Neutrophil (primary cell): ENCODE results near the gene DIABLO.
"Not testable (repeated sequence)": the region's sequence is repeated elsewhere in the genome, so short reads cannot be mapped to it uniquely, and the experiment has no call there.

Experiments used
- H3K27ac ChIP-seq: fragments of 200-600 bp; sonication (generic); 2 replicates; pipeline ENCODE4 v1.5.1; 2016; ENCODE audit warnings: mild to moderate bottlenecking, moderate library complexity
- H3K27me3 ChIP-seq: fragments of 200-600 bp; sonication (generic); 2 replicates; pipeline ENCODE4 v1.6.0; 2016; ENCODE audit warnings: mild to moderate bottlenecking
- H3K36me3 ChIP-seq: fragments of 200-600 bp; sonication (generic); 2 replicates; pipeline ENCODE4 v1.5.1; 2017
- H3K4me1 ChIP-seq, 2 experiments: fragments of 200-600 bp in 1 of 2; sonication (generic) in 1 of 2; 1 replicate in 1 of 2; 2 replicates in 1 of 2; pipeline versions ENCODE4 v1.5.1 to v1.6.1; 2013 to 2016; ENCODE audit warnings: low read depth in 1 of 2, low read length in 1 of 2, mild to moderate bottlenecking in 1 of 2, moderate library complexity in 1 of 2; ENCODE audit not compliant: control insufficient read depth in 1 of 2, insufficient read depth in 1 of 2
- H3K4me3 ChIP-seq, 2 experiments: fragments of 200-600 bp in 1 of 2; sonication (generic) in 1 of 2; 1 replicate in 1 of 2; 2 replicates in 1 of 2; pipeline ENCODE4 v1.5.1; 2013 to 2016; ENCODE audit warnings: low read depth in 1 of 2, low read length in 1 of 2, mild to moderate bottlenecking in 1 of 2, moderate library complexity in 1 of 2
- H3K9me3 ChIP-seq: fragments of 200-600 bp; sonication (generic); 2 replicates; pipeline ENCODE4 v1.5.1; 2016
- CTCF ChIP-seq: fragments of 200-600 bp; sonication (generic); IDR thresholded peaks from 2 replicates; pipeline ENCODE4 v1.5.1; 2016; ENCODE audit warnings: antibody characterized with exemption

The DIABLO gene

GRCh38 chr12:122203301-122204166, 22.3 kb downstream of the DIABLO start, which contains the start of gene B3GNT4:
Gene B3GNT4, plus strand, starts transcription at chr12:122203709. Its CDS starts 910 bp downstream, at chr12:122204619.
- TF ChIP-seq CTCF = no peak
- no peak within 1 kb of the TSS for H3K27ac ChIP-seq
- peak within 1 kb of the TSS; percentile 55 to 64 for H3K4me3 ChIP-seq
- H3K4me1 ChIP-seq = peaks cover 6 to 17% of the 10 kb centered on the region in 2 experiments
- H3K9me3 ChIP-seq = no peaks in the 10 kb centered on the region
- peaks cover 23% of the 10 kb centered on the region for H3K36me3 ChIP-seq
- H3K27me3 ChIP-seq = peaks cover 80% of the 10 kb centered on the region

GRCh38 chr12:122202811-122203210, 23.0 kb downstream of the DIABLO start:
- Histone ChIP-seq H3K4me3 (peak overlapping the region; percentile 55 to 64), H3K36me3 (peaks cover 16% of the 10 kb centered on the region), H3K27me3 (peaks cover 86% of the 10 kb centered on the region), H3K4me1 (peaks cover 6 to 17% of the 10 kb centered on the region in 2 experiments)
- not testable (repeated sequence) for H3K9me3 ChIP-seq, H3K27ac ChIP-seq

- H3K27ac ChIP-seq = no peak overlapping the region
- H3K4me1 ChIP-seq = peaks cover 6 to 17% of the 10 kb centered on the region in 2 experiments
- H3K4me3 ChIP-seq = no peak overlapping the region
- peaks cover 94% of the 10 kb centered on the region for H3K27me3 ChIP-seq
- TF ChIP-seq CTCF = no peak
- no peaks in the 10 kb centered on the region for H3K9me3 ChIP-seq
- H3K36me3 ChIP-seq = peaks cover 8% of the 10 kb centered on the region
Measured at GRCh38 chr12:122202017-122202416, 23.8 kb downstream of the DIABLO start.

GRCh38 chr12:122201381-122201780, 24.5 kb downstream of the DIABLO start:
- H3K4me3 ChIP-seq = no peak overlapping the region
- peaks cover 94% of the 10 kb centered on the region for H3K27me3 ChIP-seq
- H3K4me1 ChIP-seq = peaks cover 6 to 17% of the 10 kb centered on the region in 2 experiments
- H3K9me3 ChIP-seq = no peaks in the 10 kb centered on the region
- no peak for TF ChIP-seq CTCF
- H3K27ac ChIP-seq = no peak overlapping the region
- peaks cover 2% of the 10 kb centered on the region for H3K36me3 ChIP-seq

GRCh38 chr12:122200541-122201175, 25.2 kb downstream of the DIABLO start:
- H3K9me3 ChIP-seq = no peaks in the 10 kb centered on the region
- no peak overlapping the region for H3K4me3 ChIP-seq
- no peak for TF ChIP-seq CTCF
- no peaks in the 10 kb centered on the region for H3K36me3 ChIP-seq
- H3K4me1 ChIP-seq = peaks cover 6 to 17% of the 10 kb centered on the region in 2 experiments
- H3K27me3 ChIP-seq = peaks cover 87% of the 10 kb centered on the region
- H3K27ac ChIP-seq = no peak overlapping the region
